K562 (cell line): ENCODE measurements around the gene TAF1A. TPM values are rescaled to one million over a fixed set of nuclear protein-coding genes. Genes with fewer than 3 reads are reported as not detected.

Experiments
- ATAC-seq: fragments of 200-7000 bp; cut with Tn5 transposase; 3 replicates; pipeline ENCODE4 v1.9.1; 2020; ENCODE audit warnings: moderate library complexity
- BruUV-seq: library from RNA; stranded (reverse); fragments of 400-500 nt; replicated peaks from 2 replicates; lab custom pipeline; 2021; lab: Mats Ljungman, UMichigan
- CTCF ChIA-PET: fragments of 300-600 bp; formaldehyde crosslinking; extraction: SDS; loops from one replicate; lab custom pipeline; 2021; ENCODE audit warnings: low intra/inter-chr PET ratio; lab: Yijun Ruan, JAX
- POLR2A ChIA-PET: fragments of 300-600, 350-650 bp; sonication (Branson Sonifier 250); formaldehyde crosslinking; extraction: SDS; loops from one replicate; lab custom pipeline; 2021; ENCODE audit warnings: antibody characterized with exemption, inconsistent platforms; lab: Yijun Ruan, JAX
- DNase-seq, 4 experiments: peaks; one replicate each; pipeline versions ENCODE4 v3.0.0 to v3.0.0-alpha.2; 2011 to 2018; ENCODE audit warnings: low spot score in 3 of 4, mixed read lengths in 3 of 4; ENCODE audit errors: extremely low read depth in 1 of 4
- FAIRE-seq: peaks from 2 replicates; lab custom pipeline; 2011; peaks lifted over from hg19 to GRCh38; lab: Jason Lieb, UNC
- H2AFZ ChIP-seq: 2 replicates; pipeline ENCODE4 v1.6.0; 2011; ENCODE audit warnings: low read depth, low read length, control low read depth, inconsistent platforms
- H3K27ac ChIP-seq: fragments of 200-600 bp; 3 replicates; pipeline ENCODE4 v1.8.0; 2011; ENCODE audit warnings: low read depth, mild to moderate bottlenecking, control low read depth, inconsistent platforms, low read length, moderate library complexity, mixed read lengths; ENCODE audit errors: extremely low read depth
- H3K27me3 ChIP-seq, 2 experiments: fragments of 300-600 bp in 1 of 2; 2 replicates in 1 of 2; 3 replicates in 1 of 2; pipeline versions ENCODE4 v1.6.0 to v1.8.0; 2011; ENCODE audit warnings: inconsistent platforms in 2 of 2, low read length in 2 of 2, mild to moderate bottlenecking in 1 of 2, mixed read lengths in 1 of 2, moderate library complexity in 1 of 2; ENCODE audit not compliant: control insufficient read depth in 2 of 2, insufficient read depth in 2 of 2
- H3K36me3 ChIP-seq: fragments of 300-600 bp; 3 replicates; pipeline ENCODE4 v1.8.0; 2011; ENCODE audit warnings: mild to moderate bottlenecking, low read length, inconsistent platforms; ENCODE audit not compliant: control insufficient read depth, insufficient read depth
- H3K4me1 ChIP-seq, 2 experiments: fragments of 200-600 bp in 1 of 2; replicated peaks in 1 of 2; 2 replicates in 1 of 2; 3 replicates in 1 of 2; pipeline versions ENCODE4 v1.5.1 to v1.8.0; 2011; ENCODE audit warnings: inconsistent platforms in 2 of 2, low read length in 2 of 2, mild to moderate bottlenecking in 1 of 2, mixed read lengths in 1 of 2, moderate library complexity in 1 of 2; ENCODE audit not compliant: control insufficient read depth in 2 of 2, insufficient read depth in 2 of 2
- H3K4me2 ChIP-seq: 2 replicates; pipeline ENCODE4 v1.6.1; 2011; ENCODE audit warnings: low read length, control low read depth, inconsistent platforms, mixed read lengths; ENCODE audit not compliant: insufficient read depth
- H3K4me3 ChIP-seq: fragments of 200-600 bp; sonication (generic), shearing (Covaris generic); 2 replicates; pipeline ENCODE4 v1.5.1; 2016; ENCODE audit warnings: control low read depth, inconsistent platforms
- H3K79me2 ChIP-seq: fragments of 200-600 bp; 3 replicates; pipeline ENCODE4 v1.8.0; 2011; ENCODE audit warnings: low read length, inconsistent platforms; ENCODE audit not compliant: control insufficient read depth, insufficient read depth
- H3K9ac ChIP-seq, 2 experiments: 2 replicates each; pipeline versions ENCODE4 v1.6.0 to v1.6.1; 2011; ENCODE audit warnings: low read depth in 2 of 2, low read length in 2 of 2, control low read depth in 1 of 2, inconsistent platforms in 1 of 2, mild to moderate bottlenecking in 1 of 2, mixed read lengths in 1 of 2; ENCODE audit not compliant: insufficient read depth in 1 of 2
- H3K9me1 ChIP-seq: one replicate; pipeline ENCODE4 v1.6.0; 2011; ENCODE audit warnings: inconsistent platforms, mild to moderate bottlenecking, low read length, moderate library complexity; ENCODE audit not compliant: control insufficient read depth, insufficient read depth
- H3K9me3 ChIP-seq: replicated peaks from 2 replicates; pipeline ENCODE4 v1.5.1; 2011; ENCODE audit warnings: low read depth, low read length, inconsistent platforms; ENCODE audit not compliant: control insufficient read depth, insufficient read depth
- H4K20me1 ChIP-seq: replicated peaks from 2 replicates; pipeline ENCODE4 v1.6.1; 2011; ENCODE audit warnings: low read length, inconsistent platforms, mixed read lengths; ENCODE audit not compliant: control insufficient read depth, insufficient read depth
- CUX1 ChIP-seq: fragments of 200-800 bp; sonication (Bioruptor generic); IDR thresholded peaks from 2 replicates; pipeline ENCODE4 v1.6.1; 2016; ENCODE audit warnings: missing genetic modification characterization, missing compliant biosample characterization
- MAFG ChIP-seq: fragments of 450-650 bp; conservative IDR thresholded peaks from 2 replicates; pipeline ENCODE4 v1.6.1; 2016; ENCODE audit warnings: missing genetic modification characterization, missing compliant biosample characterization
- WGBS: fragments of 100-300 bp; shearing (Covaris generic); methylation state at CpG from one replicate; pipeline ENCODE4 v1.1.6; 2016; ENCODE audit warnings: low coverage, mixed read lengths; ENCODE audit not compliant: insufficient coverage; ENCODE audit errors: missing lambda C conversion rate; 5-methylcytosine and 5-hydroxymethylcytosine counted together
- in situ Hi-C: fragments of 300-500 bp; cut with MboI; formaldehyde crosslinking; loops from 4 replicates; pipeline ENCODE4 v1.15.0; 2018; ENCODE audit warnings: inconsistent platforms, mixed read lengths
- intact Hi-C: fragments of 100-400 bp; cut with micrococcal nuclease; formaldehyde crosslinking; loops from 2 replicates; pipeline ENCODE4 v1.14.2; 2022
- polyA plus RNA-seq, 8 experiments: library from polyadenylated mRNA; depleted of rRNA in 4 of 8; stranded (reverse) in 5 of 8; unstranded in 3 of 8; fragments of >200 nt; fragmentation: Nextera tagmentation in 2 of 8; fragmentation: Illumina TruSeq in 1 of 8; extraction: Ambion mirVana in 2 of 8; extraction: Trizol in 1 of 8; gene quantifications; 2 replicates each; pipeline versions ENCODE4 v1.2.1 to v1.2.3, GENCODE V29; 2011 to 2014; ENCODE audit warnings: inconsistent platforms in 1 of 8, missing spikeins in 1 of 8
- total RNA-seq, 7 experiments: library from RNA; depleted of rRNA in 6 of 7; stranded (reverse); fragments of >200 nt in 6 of 7; fragmentation: Illumina TruSeq in 2 of 7; extraction: Trizol in 2 of 7; gene quantifications; 2 replicates each; pipeline versions ENCODE4 v1.2.1 to v1.2.3, GENCODE V29; 2011 to 2021; ENCODE audit warnings: low replicate concordance in 1 of 7
- TF ChIP-seq, protein P1 (sequence below): fragments of 450-650 bp; formaldehyde crosslinking; IDR thresholded peaks from 2 replicates; pipeline ENCODE4 v1.4.0; 2020; ENCODE audit warnings: mild to moderate bottlenecking, moderate library complexity

The TAF1A gene
- total and polyA plus RNA-seq, 9 of the 15 experiments (the other 6 are each of a cell fraction or from before 2014, with no cell fraction given), result 17.8 to 36.8 (median 25.3) TPM

DNA sequence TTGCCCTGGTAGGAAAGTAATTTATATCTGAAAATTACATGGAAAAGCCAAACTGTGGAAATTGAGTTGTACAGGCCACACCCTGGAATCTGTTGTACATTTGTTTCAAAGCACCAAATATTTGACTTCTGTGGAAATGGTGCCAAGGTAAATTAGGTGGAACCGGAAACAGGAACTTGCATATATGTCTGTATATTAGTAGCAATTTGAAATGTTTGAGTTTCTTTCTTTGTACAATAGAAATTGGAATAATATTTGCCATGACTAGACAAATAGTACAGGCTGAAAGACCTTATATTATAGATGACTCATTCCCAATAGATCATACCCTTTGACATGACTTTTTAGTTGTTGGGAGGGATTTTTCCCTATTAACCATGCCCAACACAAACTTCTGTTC lies 10.5 kb upstream of the TAF1A start:
- WGBS, result 32% methylated on average over 1 of the region's 1 CpG

More for the DNA sequence above, 10.5 kb upstream of the TAF1A start:
- no peak overlapping the region for H2AFZ ChIP-seq
- H3K4me2 ChIP-seq, result no peak overlapping the region
- H3K4me3 ChIP-seq, result no peak overlapping the region
- no peaks in the 10 kb centered on the region for H3K9me1 ChIP-seq
- peaks cover 0 to 3% of the 10 kb centered on the region in 2 experiments; a peak in 1 of 5 replicates for H3K27me3 ChIP-seq
- no peak for ATAC-seq
- TF ChIP-seq, protein P1, sequence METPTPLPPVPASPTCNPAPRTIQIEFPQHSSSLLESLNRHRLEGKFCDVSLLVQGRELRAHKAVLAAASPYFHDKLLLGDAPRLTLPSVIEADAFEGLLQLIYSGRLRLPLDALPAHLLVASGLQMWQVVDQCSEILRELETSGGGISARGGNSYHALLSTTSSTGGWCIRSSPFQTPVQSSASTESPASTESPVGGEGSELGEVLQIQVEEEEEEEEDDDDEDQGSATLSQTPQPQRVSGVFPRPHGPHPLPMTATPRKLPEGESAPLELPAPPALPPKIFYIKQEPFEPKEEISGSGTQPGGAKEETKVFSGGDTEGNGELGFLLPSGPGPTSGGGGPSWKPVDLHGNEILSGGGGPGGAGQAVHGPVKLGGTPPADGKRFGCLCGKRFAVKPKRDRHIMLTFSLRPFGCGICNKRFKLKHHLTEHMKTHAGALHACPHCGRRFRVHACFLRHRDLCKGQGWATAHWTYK (CRISPR knock-in tag), result no peak
- no peak for TF ChIP-seq CUX1
- 0 out of 2 replicates have a peak, but pooled peaks have one; percentile 8 for TF ChIP-seq MAFG (tag)
- DNase-seq, result no peak
- H4K20me1 ChIP-seq, result no peaks in the 10 kb centered on the region
- in situ Hi-C loops, result no loop called here
- intact Hi-C loops, result no loop called here
- H3K79me2 ChIP-seq, result no peaks in the 10 kb centered on the region
- no TSS peak for BruUV-seq
- no peaks in the 10 kb centered on the region for H3K36me3 ChIP-seq
- H3K4me1 ChIP-seq, result no peaks in the 10 kb centered on the region
- H3K9me3 ChIP-seq, result no peaks in the 10 kb centered on the region
- no peak overlapping the region for H3K9ac ChIP-seq
- ChIA-PET POLR2A (no interaction called here), CTCF (no interaction called here)
- H3K27ac ChIP-seq, result no peak overlapping the region
- no peak for FAIRE-seq
